ENCODE results near the gene IKZF4.

- TF ChIP-seq, protein P1, sequence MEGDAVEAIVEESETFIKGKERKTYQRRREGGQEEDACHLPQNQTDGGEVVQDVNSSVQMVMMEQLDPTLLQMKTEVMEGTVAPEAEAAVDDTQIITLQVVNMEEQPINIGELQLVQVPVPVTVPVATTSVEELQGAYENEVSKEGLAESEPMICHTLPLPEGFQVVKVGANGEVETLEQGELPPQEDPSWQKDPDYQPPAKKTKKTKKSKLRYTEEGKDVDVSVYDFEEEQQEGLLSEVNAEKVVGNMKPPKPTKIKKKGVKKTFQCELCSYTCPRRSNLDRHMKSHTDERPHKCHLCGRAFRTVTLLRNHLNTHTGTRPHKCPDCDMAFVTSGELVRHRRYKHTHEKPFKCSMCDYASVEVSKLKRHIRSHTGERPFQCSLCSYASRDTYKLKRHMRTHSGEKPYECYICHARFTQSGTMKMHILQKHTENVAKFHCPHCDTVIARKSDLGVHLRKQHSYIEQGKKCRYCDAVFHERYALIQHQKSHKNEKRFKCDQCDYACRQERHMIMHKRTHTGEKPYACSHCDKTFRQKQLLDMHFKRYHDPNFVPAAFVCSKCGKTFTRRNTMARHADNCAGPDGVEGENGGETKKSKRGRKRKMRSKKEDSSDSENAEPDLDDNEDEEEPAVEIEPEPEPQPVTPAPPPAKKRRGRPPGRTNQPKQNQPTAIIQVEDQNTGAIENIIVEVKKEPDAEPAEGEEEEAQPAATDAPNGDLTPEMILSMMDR (IDR thresholded peaks at IDR 0.05) = no peak
- TF ChIP-seq EZH2phosphoT487 (IDR thresholded peaks at IDR 0.05) = no peak
These were observed 65.3 kb downstream of the IKZF4 start for GRCh38 chr12:56086096-56086495.

Data from neural progenitor cell (in vitro differentiated cells).